Stimulated activated CD8-positive, alpha-beta memory T cell treated with anti-CD3 and anti-CD28 coated beads, Interleukin-2, amount 100 ng/mL, for 1 hour (primary cell): ENCODE data around the gene MEIS1.
"Not testable (repeated sequence)": the region's sequence is repeated elsewhere in the genome, so short reads cannot be mapped to it uniquely, and the experiment has no call there.

Experiments
- DNase-seq, 2 donors: peaks; one replicate each; pipeline ENCODE4 v3.0.0-alpha.2; 2020; ENCODE audit warnings: low read depth in 2 of 2

Gene MEIS1

GRCh38 chr2:66467718-66468117, 32.8 kb downstream of the MEIS1 start:
- DNase-seq, result no peak

GRCh38 chr2:66469214-66469902, 34.4 kb downstream of the MEIS1 start:
- DNase-seq, result no peak

DNA sequence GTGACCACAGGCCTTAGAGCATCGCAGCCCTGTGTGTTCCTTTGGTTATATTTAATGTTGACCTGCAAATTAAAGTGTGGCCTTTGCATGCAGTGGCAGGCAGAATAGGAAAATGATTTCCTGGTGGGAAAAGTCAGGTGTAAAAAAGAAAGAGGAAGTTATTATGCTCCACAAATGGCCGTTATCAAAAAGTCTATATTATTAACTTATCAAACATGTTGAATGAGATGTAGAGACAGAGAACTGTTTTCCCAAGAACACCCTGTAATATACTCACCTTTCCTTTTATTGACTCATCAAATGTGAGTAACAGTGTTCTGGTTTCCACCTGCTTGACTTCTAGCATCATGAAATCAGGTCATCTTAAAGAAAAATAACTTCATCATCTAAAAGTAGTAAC, 35.3 kb downstream of the MEIS1 start:
- no peak for DNase-seq

- DNase-seq, result no peak
These were observed 37.4 kb downstream of the MEIS1 start for GRCh38 chr2:66472225-66472843.

- DNase-seq, result no peak
These were observed 42.4 kb downstream of the MEIS1 start for GRCh38 chr2:66477135-66477842.

DNA sequence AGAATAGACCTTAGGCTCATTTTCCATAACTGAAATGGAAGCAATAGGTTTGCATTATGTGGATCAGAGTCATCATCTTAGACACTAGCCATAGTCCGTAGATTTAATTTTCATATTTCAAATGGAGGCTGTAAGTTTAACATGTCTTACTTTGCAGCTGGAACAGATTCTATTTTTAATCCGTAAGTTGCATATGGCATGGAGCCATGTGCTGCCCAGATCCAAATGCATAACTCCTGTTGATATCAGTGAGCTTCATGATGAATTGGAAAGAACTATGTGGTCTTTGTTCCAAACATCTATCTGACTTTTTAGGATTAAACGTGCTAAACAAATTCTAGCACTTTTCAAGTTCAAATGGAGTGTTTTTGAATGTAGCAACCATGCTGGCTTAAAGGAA, 43.4 kb downstream of the MEIS1 start:
- no peak for DNase-seq

GRCh38 chr2:66478731-66479316, 43.9 kb downstream of the MEIS1 start:
- DNase-seq, result no peak

- no peak for DNase-seq
These were observed 46.2 kb downstream of the MEIS1 start for GRCh38 chr2:66481100-66481549.

DNA sequence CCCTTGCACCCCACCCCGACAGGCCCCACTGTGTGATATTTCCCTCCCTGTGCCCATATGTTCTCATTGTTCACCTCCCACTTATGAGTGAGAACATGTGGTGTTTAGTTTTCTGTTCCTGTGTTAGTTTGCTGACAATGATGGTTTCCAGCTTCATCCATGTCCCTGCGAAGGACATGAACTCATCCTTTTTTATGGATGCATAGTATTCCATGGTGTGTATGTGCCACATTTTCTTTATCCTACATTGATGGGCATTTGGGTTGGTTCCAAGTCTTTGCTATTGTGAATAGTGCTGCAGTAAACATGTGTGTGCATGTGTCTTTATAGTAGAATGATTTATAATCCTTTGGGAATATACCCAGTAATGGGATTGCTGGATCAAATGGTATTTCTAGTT, 50.3 kb downstream of the MEIS1 start:
- not testable (repeated sequence) for DNase-seq

GRCh38 chr2:66488946-66489345, 54.0 kb downstream of the MEIS1 start:
- no peak for DNase-seq

- DNase-seq, result no peak
These were observed 54.5 kb downstream of the MEIS1 start for GRCh38 chr2:66489436-66489835.

DNA sequence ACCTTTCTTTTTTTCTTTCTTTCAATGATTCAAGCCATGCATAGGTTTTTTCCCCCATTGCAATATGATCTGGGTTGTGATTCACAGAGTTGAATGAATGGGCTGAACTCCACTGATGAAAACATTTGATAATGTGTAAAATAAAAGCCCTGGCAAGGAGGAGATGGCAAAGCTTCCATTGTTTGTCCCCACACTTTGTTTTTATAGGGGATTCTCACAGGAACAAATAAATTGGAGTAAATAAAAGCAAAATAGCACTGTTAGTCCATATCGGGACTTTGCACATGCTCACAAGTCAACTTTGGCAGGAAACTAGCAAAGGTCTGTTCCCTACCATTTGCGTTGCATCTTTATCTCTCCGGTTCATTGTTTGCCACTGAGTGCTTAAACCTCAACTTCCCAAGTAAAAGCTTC, 55.7 kb downstream of the MEIS1 start:
- no peak for DNase-seq

DNA sequence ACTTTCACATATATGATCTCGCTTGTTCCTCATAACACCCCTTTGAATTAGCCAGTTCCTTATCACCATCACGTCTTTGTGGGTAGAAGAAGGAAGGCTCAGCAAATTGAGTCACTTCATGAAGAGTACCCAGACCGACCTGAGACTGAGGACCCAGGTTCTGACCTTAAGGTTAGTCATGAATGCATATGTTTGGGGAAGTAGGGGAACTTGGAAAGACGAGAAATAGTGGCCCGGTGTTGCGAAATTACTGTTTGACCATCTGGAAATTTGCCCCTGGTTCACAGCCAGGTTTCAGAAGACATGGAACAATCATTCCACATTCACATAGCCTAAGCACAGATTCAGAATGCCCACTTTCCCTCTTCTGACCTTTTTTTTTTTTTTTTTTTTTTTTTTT, 59.8 kb downstream of the MEIS1 start:
- no peak for DNase-seq

DNA sequence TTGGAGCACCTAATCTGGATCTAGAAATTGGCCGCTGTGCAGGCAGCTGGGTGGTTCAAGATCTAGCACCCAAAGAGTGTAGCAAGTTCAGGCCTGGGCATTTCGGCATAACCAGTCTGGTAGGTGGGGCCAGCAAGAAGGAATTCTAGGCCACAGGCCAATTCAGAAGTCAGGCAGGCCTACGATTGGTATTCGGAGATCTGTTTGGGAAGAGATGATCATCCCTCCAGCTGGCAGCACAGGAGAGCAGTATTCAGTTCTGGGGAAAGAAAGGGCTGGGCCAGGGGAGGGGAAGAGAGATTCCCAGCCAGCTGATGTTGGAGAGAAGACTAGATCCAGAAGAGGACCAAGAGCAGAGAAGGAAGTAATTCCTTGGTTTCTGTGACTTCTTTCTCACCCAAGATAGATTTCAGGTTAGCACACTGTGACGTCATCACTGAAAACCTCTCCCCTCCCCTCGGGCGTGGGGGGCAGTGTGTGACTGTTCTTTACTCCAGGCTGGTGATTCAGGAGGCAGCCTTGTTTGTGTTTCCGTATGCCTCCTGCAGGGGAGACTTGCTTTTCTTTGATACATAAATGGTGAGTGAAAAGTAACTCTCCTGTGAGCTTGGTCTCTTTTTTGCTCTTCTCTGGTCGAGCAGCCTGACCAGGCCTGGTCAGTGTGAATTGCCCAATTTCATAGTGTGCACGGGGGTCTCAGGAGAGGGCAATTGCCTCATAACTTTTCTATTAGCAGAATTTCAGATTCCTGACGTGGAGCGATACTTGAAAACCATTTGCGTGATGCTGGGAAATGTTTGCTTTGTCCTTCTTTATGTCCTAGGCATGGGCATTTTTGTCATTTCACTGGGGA, 61.1 kb downstream of the MEIS1 start:
- DNase-seq, result no peak

- DNase-seq, result no peak
These were observed 61.9 kb downstream of the MEIS1 start for GRCh38 chr2:66496670-66497420.

GRCh38 chr2:66497431-66498288, 62.7 kb downstream of the MEIS1 start:
- no peak for DNase-seq

DNA sequence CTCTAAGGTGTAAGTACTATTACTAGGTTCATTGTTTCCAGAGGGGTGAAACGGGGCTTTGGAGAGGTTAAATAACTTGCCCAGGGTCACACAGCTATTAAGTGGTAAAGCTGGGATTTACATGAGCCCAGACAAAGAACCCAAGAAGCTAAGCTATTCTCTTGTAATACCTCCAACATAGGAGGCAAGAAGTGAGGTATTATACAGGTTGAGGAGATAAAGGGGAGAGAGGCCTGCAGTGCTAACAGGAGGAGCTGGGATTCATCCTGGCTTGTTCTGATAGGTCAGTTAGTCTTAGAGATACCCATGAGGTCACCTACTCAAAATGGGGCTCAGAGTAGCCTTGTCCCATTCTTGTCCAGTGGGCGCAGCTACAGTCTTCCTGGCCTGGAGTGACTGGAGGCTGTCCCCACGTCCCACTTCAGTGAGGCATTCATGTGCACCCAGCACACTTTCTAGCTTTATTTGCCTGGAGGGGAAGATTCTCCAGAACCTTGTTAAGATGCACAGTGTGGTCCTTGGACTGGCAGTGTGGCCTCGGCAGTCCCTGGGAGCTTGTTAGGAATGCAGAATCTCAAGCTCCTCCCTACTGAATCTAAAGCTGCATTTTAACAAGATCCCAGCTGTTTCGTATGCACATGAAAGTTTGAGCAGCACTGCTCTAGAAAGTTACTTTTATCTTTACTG, 63.5 kb downstream of the MEIS1 start:
- DNase-seq, result no peak

- no peak for DNase-seq
These were observed 66.3 kb downstream of the MEIS1 start for GRCh38 chr2:66501267-66501666.

DNA sequence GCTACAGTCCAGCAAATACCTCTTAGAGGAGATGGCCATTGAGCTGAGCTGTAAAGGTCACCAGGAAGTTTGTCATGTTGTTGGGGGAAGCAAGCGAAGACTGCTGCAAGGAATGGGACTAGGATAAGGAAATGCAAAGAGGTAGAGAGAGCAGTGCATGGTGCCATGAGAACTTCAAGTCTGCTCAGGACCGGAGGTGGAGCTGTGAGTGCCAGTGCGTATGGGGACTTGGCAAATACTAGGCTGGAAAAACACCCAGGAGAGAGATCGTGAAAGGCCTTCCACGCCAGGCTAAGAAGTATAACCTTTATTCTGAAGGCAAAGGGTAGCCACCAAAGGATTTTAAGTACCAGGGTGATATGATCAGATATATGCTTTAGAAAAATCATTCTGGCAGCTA, 71.3 kb downstream of the MEIS1 start:
- no peak for DNase-seq
